Activated T-cell treated with anti-CD3 and anti-CD28 coated beads, Interleukin-2, amount 50 U/mL, for 1 hour (primary cell): ENCODE results near the gene ERC2.

Source experiments
- DNase-seq: peaks from one replicate; pipeline ENCODE4 v3.0.0-alpha.2; 2020

The ERC2 gene

GRCh38 chr3:55903680-55904079 lies 564.6 kb downstream of the ERC2 start:
- DNase-seq: no peak

- no peak for DNase-seq
Observed at GRCh38 chr3:55902221-55902900, 565.9 kb downstream of the ERC2 start.

- no peak for DNase-seq
Observed at GRCh38 chr3:55899887-55900286, 568.4 kb downstream of the ERC2 start.

- no peak for DNase-seq
Observed at GRCh38 chr3:55897573-55898224, 570.6 kb downstream of the ERC2 start.

GRCh38 chr3:55895897-55896566 lies 572.2 kb downstream of the ERC2 start:
- no peak for DNase-seq

GRCh38 chr3:55894605-55895004 lies 573.7 kb downstream of the ERC2 start:
- no peak for DNase-seq

- DNase-seq: no peak
Observed at GRCh38 chr3:55893045-55893664, 575.1 kb downstream of the ERC2 start.

- no peak for DNase-seq
Observed at GRCh38 chr3:55891106-55891505, 577.2 kb downstream of the ERC2 start.

- DNase-seq: no peak
Observed at GRCh38 chr3:55888282-55888885, 579.9 kb downstream of the ERC2 start.

- no peak for DNase-seq
Observed at GRCh38 chr3:55885721-55886120, 582.5 kb downstream of the ERC2 start.

GRCh38 chr3:55884491-55885285 lies 583.6 kb downstream of the ERC2 start:
- no peak for DNase-seq

GRCh38 chr3:55884066-55884465 lies 584.2 kb downstream of the ERC2 start:
- DNase-seq: no peak

- no peak for DNase-seq
Observed at GRCh38 chr3:55882006-55882405, 586.3 kb downstream of the ERC2 start.

GRCh38 chr3:55880357-55880756 lies 587.9 kb downstream of the ERC2 start:
- DNase-seq: no peak

- DNase-seq: no peak
Observed at GRCh38 chr3:55879901-55880331, 588.4 kb downstream of the ERC2 start.

- DNase-seq: no peak
Observed at GRCh38 chr3:55877703-55878102, 590.6 kb downstream of the ERC2 start.

GRCh38 chr3:55876560-55876959 lies 591.7 kb downstream of the ERC2 start:
- no peak for DNase-seq

- no peak for DNase-seq
Observed at GRCh38 chr3:55875113-55875512, 593.2 kb downstream of the ERC2 start.

- DNase-seq: no peak
Observed at GRCh38 chr3:55873523-55874254, 594.6 kb downstream of the ERC2 start.

GRCh38 chr3:55870594-55870993 lies 597.7 kb downstream of the ERC2 start:
- no peak for DNase-seq

GRCh38 chr3:55868347-55868746 lies 599.9 kb downstream of the ERC2 start:
- no peak for DNase-seq

- DNase-seq: no peak
Observed at GRCh38 chr3:55863028-55863427, 605.2 kb downstream of the ERC2 start.
